SK-N-SH (cell line): ENCODE measurements around the gene LRRC70. TPM values are rescaled to one million over a fixed set of nuclear protein-coding genes. Genes with fewer than 3 reads are reported as not detected.

Experiments used
- CTCF ChIA-PET: fragments of 300-600, 350-600 bp; formaldehyde crosslinking; extraction: SDS; loops from one replicate; lab custom pipeline; 2021; lab: Yijun Ruan, JAX
- POLR2A ChIA-PET: fragments of 350-600 bp; sonication (Branson Sonifier 250); formaldehyde crosslinking; extraction: SDS; loops from one replicate; lab custom pipeline; 2020; ENCODE audit warnings: antibody characterized with exemption, inconsistent platforms; lab: Yijun Ruan, JAX
- DNase-seq: peaks from one replicate; pipeline ENCODE4 v3.0.0; 2012
- H2AFZ ChIP-seq: fragments of 200-600 bp; sonication (generic); 2 replicates; pipeline ENCODE4 v1.8.1; 2016; ENCODE audit warnings: antibody characterized with exemption, mild to moderate bottlenecking, low read depth
- H3F3A ChIP-seq: fragments of 200-600 bp; sonication (generic); replicated peaks from 2 replicates; pipeline ENCODE3; 2016; ENCODE audit warnings: antibody characterized with exemption, mild to moderate bottlenecking; ENCODE audit not compliant: insufficient read depth
- H3K27ac ChIP-seq, 2 experiments: fragments of 200-500 bp in 1 of 2; fragments of 200-600 bp in 1 of 2; sonication (Bioruptor generic) in 1 of 2; sonication (generic), shearing (Covaris generic) in 1 of 2; 2 replicates each; pipeline versions ENCODE4 v1.5.1 to v1.6.1; 2014 to 2016; ENCODE audit warnings: low read depth in 2 of 2, inconsistent platforms in 1 of 2, low read length in 1 of 2, mild to moderate bottlenecking in 1 of 2, mixed read lengths in 1 of 2
- H3K27me3 ChIP-seq: fragments of 200-600 bp; sonication (generic), shearing (Covaris generic); 2 replicates; pipeline ENCODE4 v1.6.1; 2016; ENCODE audit warnings: mixed run types; ENCODE audit not compliant: insufficient read depth
- H3K36me3 ChIP-seq, 2 experiments: fragments of 200-500 bp in 1 of 2; fragments of 200-600 bp in 1 of 2; sonication (Bioruptor generic) in 1 of 2; sonication (generic) in 1 of 2; replicated peaks in 1 of 2; 2 replicates each; pipeline versions ENCODE3 to v1.5.1; 2014 to 2016; ENCODE audit warnings: low read length in 1 of 2, mild to moderate bottlenecking in 1 of 2; ENCODE audit not compliant: insufficient read depth in 2 of 2, control insufficient read depth in 1 of 2
- H3K4me1 ChIP-seq, 2 experiments: fragments of 200-500 bp in 1 of 2; fragments of 200-600 bp in 1 of 2; sonication (Bioruptor generic) in 1 of 2; sonication (generic), shearing (Covaris generic) in 1 of 2; 2 replicates each; pipeline versions ENCODE4 v1.5.1 to v1.6.1; 2014 to 2016; ENCODE audit warnings: low read depth in 1 of 2, low read length in 1 of 2, mixed run types in 1 of 2; ENCODE audit not compliant: insufficient read depth in 2 of 2, control insufficient read depth in 1 of 2
- H3K4me2 ChIP-seq: fragments of 200-600 bp; sonication (generic), shearing (Covaris generic); 2 replicates; pipeline ENCODE4 v1.6.1; 2017; ENCODE audit warnings: mixed run types
- H3K4me3 ChIP-seq, 2 experiments: fragments of 200-500 bp in 1 of 2; fragments of 200-600 bp in 1 of 2; sonication (Bioruptor generic) in 1 of 2; sonication (generic), shearing (Covaris generic) in 1 of 2; 2 replicates each; pipeline versions ENCODE4 v1.5.1 to v1.8.1; 2014 to 2016; ENCODE audit warnings: low read depth in 2 of 2, inconsistent platforms in 1 of 2, low read length in 1 of 2, mild to moderate bottlenecking in 1 of 2, mixed read lengths in 1 of 2, moderate library complexity in 1 of 2
- H3K79me2 ChIP-seq: fragments of 200-600 bp; sonication (generic); 2 replicates; pipeline ENCODE4 v1.8.1; 2017; ENCODE audit warnings: mild to moderate bottlenecking; ENCODE audit not compliant: insufficient read depth
- H3K9ac ChIP-seq: fragments of 200-600 bp; sonication (generic); 2 replicates; pipeline ENCODE4 v1.6.1; 2017; ENCODE audit warnings: mixed run types
- H3K9me2 ChIP-seq: fragments of 200-600 bp; sonication (generic); 2 replicates; pipeline ENCODE4 v1.6.1; 2017; ENCODE audit warnings: mixed run types
- H3K9me3 ChIP-seq: fragments of 200-600 bp; sonication (generic); 2 replicates; pipeline ENCODE4 v1.6.1; 2017; ENCODE audit warnings: mixed run types, mild to moderate bottlenecking, moderate library complexity
- H4K20me1 ChIP-seq: fragments of 200-600 bp; sonication (generic); 2 replicates; pipeline ENCODE4 v1.6.1; 2017; ENCODE audit warnings: mild to moderate bottlenecking, mixed run types; ENCODE audit not compliant: insufficient read depth
- CHD2 ChIP-seq: fragments of 150-350 bp; IDR thresholded peaks from 2 replicates; pipeline ENCODE4 v1.6.1; 2018; ENCODE audit warnings: low read length; ENCODE audit not compliant: partially characterized antibody
- EP300 ChIP-seq, 2 experiments: IDR thresholded peaks; 2 replicates each; pipeline versions ENCODE4 v1.4.0 to v1.6.1; 2012; ENCODE audit warnings: borderline replicate concordance in 1 of 2, low read depth in 1 of 2, low read length in 1 of 2
- EZH2phosphoT487 ChIP-seq: fragments of 200-600 bp; sonication (generic); IDR thresholded peaks from 2 replicates; pipeline ENCODE4 v1.6.1; 2017; ENCODE audit warnings: low read depth, mixed run types, mild to moderate bottlenecking, antibody characterized with exemption, moderate library complexity, borderline replicate concordance
- FOXJ3 ChIP-seq: sonication (generic); formaldehyde crosslinking; IDR thresholded peaks from 2 replicates; pipeline ENCODE4 v1.5.1; 2020; ENCODE audit warnings: mild to moderate bottlenecking, missing genetic modification reagents
- GABPA ChIP-seq: IDR thresholded peaks from 2 replicates; pipeline ENCODE4 v1.4.0; 2012; ENCODE audit warnings: low read depth, mild to moderate bottlenecking
- JUND ChIP-seq: IDR thresholded peaks from 2 replicates; pipeline ENCODE4 v1.4.0; 2012
- NFIC ChIP-seq: IDR thresholded peaks from 2 replicates; pipeline ENCODE4 v1.4.0; 2012; ENCODE audit warnings: borderline replicate concordance
- NRF1 ChIP-seq: IDR thresholded peaks from 2 replicates; pipeline ENCODE4 v1.6.1; 2012; ENCODE audit warnings: low read depth, mild to moderate bottlenecking, low read length
- RAD21 ChIP-seq: IDR thresholded peaks from 2 replicates; pipeline ENCODE4 v1.6.1; 2012; ENCODE audit warnings: mild to moderate bottlenecking, low read length
- SIN3A ChIP-seq: IDR thresholded peaks from 2 replicates; pipeline ENCODE4 v1.6.1; 2012; ENCODE audit warnings: low read depth, mild to moderate bottlenecking, low read length, moderate library complexity, borderline replicate concordance
- TCF12 ChIP-seq: IDR thresholded peaks from 2 replicates; pipeline ENCODE4 v1.4.0; 2012
- YY1 ChIP-seq: IDR thresholded peaks from 2 replicates; pipeline ENCODE4 v1.4.0; 2012; ENCODE audit warnings: low read depth, mild to moderate bottlenecking
- WGBS: methylation state at CpG from one replicate; pipeline ENCODE4 v1.1.6; 2017; ENCODE audit warnings: low lambda C conversion rate; 5-methylcytosine and 5-hydroxymethylcytosine counted together
- polyA plus RNA-seq, 3 experiments: library from polyadenylated mRNA; depleted of rRNA; stranded (reverse); fragments of >200 nt; gene quantifications; 2 replicates each; pipeline ENCODE4 v1.2.3, GENCODE V29; 2012
- TF ChIP-seq, protein P1 (sequence below): fragments of 200-600 bp; sonication (generic); IDR thresholded peaks from 2 replicates; pipeline ENCODE4 v1.6.1; 2017; ENCODE audit warnings: antibody characterized with exemption, mild to moderate bottlenecking, moderate library complexity

LRRC70 gene
- polyA plus RNA-seq, 1 of the 3 experiments (the other 2 are of a cell fraction), result 0.08 TPM

GRCh38 chr5:62587737-62588136, 9.1 kb downstream of the LRRC70 start:
- Histone ChIP-seq H3K27ac (no peak overlapping the region), H2AFZ (no peak overlapping the region)
- TF ChIP-seq EZH2phosphoT487, result no peak
- TF ChIP-seq GABPA, result no peak
- no peak for TF ChIP-seq EP300 (IDR thresholded peaks at IDR 0.05; ENCODE audit: borderline replicate concordance in 1 of 2, low read depth in 1 of 2, low read length in 1 of 2)
- TF ChIP-seq, all 33 proteins: peak for 0
- Histone ChIP-seq H3K9me2 (no peaks in the 10 kb centered on the region), H3K4me1 (peaks cover 0 to 7% of the 10 kb centered on the region in 2 experiments; a peak in 2 of 4 replicates), H3K79me2 (no peaks in the 10 kb centered on the region), H3K9ac (no peak overlapping the region), H3K27me3 (no peaks in the 10 kb centered on the region), H3K9me3 (no peaks in the 10 kb centered on the region), H3K4me2 (no peak overlapping the region), H3F3A (peaks cover 4% of the 10 kb centered on the region), H3K4me3 (no peak overlapping the region), H3K36me3 (peaks cover 0 to 4% of the 10 kb centered on the region in 2 experiments), H4K20me1 (no peaks in the 10 kb centered on the region)
- CTCF ChIA-PET, result no interaction called here
- DNase-seq, result no peak
- POLR2A ChIA-PET, result no interaction called here
- 78% methylated on average over 1 of the region's 3 CpGs for WGBS

- Histone ChIP-seq H4K20me1 (no peaks in the 10 kb centered on the region), H3K9me2 (no peaks in the 10 kb centered on the region), H3K27ac (no peak overlapping the region), H3K9ac (no peak overlapping the region), H3K27me3 (no peaks in the 10 kb centered on the region), H3K4me2 (no peak overlapping the region), H3K36me3 (peaks cover 0 to 4% of the 10 kb centered on the region in 2 experiments), H3K9me3 (no peaks in the 10 kb centered on the region), H3K79me2 (no peaks in the 10 kb centered on the region), H2AFZ (no peak overlapping the region), H3K4me3 (no peak overlapping the region), H3F3A (no peaks in the 10 kb centered on the region), H3K4me1 (peaks cover 0 to 7% of the 10 kb centered on the region in 2 experiments; a peak in 2 of 4 replicates)
- CTCF ChIA-PET, result interaction anchor here (0.7 kb wide), 1 partner anchor 354 kb away, joined by 3 read pairs; no protein-coding TSS in a partner anchor
- POLR2A ChIA-PET, result no interaction called here
- DNase-seq, result no peak
- 94% methylated on average over 4 of the region's 4 CpGs for WGBS
- TF ChIP-seq CHD2 (no peak), NRF1 (no peak), FOXJ3 (no peak), YY1 (no peak), JUND (no peak), NFIC (no peak), RAD21 (no peak), SIN3A (no peak), TCF12 (no peak)
- TF ChIP-seq, protein P1, sequence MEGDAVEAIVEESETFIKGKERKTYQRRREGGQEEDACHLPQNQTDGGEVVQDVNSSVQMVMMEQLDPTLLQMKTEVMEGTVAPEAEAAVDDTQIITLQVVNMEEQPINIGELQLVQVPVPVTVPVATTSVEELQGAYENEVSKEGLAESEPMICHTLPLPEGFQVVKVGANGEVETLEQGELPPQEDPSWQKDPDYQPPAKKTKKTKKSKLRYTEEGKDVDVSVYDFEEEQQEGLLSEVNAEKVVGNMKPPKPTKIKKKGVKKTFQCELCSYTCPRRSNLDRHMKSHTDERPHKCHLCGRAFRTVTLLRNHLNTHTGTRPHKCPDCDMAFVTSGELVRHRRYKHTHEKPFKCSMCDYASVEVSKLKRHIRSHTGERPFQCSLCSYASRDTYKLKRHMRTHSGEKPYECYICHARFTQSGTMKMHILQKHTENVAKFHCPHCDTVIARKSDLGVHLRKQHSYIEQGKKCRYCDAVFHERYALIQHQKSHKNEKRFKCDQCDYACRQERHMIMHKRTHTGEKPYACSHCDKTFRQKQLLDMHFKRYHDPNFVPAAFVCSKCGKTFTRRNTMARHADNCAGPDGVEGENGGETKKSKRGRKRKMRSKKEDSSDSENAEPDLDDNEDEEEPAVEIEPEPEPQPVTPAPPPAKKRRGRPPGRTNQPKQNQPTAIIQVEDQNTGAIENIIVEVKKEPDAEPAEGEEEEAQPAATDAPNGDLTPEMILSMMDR, result no peak
Measured at GRCh38 chr5:62588668-62589067, 10.0 kb downstream of the LRRC70 start.
